Erythroblast (primary cell): ENCODE measurements around the gene BSPRY.

Experiments
- DNase-seq, 2 experiments: peaks; one replicate each; lab custom pipeline; 2025; lab: John Stamatoyannopoulos, UW
- GATA1 ChIP-seq: IDR thresholded peaks from 2 replicates; pipeline ENCODE4 v1.6.1; 2011; ENCODE audit warnings: low read depth, mild to moderate bottlenecking, control low read depth, low read length, moderate library complexity
- POLR2A ChIP-seq: IDR thresholded peaks from 2 replicates; pipeline ENCODE4 v1.6.1; 2011; ENCODE audit warnings: mild to moderate bottlenecking, low read length

Gene BSPRY

DNA sequence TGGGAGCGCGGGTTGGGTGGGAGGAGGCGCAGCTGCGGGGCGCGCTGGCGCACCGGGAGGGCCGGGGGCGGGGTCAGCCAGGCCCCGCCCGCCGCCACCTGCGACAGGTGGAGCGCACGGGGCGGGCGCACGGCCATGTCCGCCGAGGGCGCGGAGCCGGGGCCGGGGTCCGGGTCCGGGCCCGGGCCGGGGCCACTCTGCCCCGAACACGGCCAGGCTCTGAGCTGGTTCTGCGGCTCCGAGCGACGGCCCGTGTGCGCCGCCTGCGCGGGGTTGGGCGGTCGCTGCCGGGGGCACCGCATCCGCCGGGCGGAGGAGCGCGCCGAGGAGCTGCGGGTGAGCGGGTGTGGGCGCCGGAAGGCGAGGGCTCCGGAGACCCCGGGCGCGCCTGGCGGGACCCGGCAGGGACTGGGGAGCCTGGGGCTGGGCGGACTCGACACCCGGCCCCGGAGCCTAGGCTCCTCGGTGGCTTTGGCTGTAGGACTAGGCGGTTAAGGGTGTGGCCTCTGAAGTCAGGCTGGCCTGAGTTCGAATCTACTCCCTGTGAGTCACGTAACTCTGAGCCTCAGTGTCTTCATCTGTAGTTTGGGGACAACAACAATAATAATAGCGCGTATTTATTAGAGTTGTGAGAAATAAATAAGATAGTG lies at the start of gene BSPRY:
TSS of gene BSPRY (plus strand) at position 97 of the 650 bp plus-strand sequence. CDS start at position 136, 39 bp downstream.
- peak; percentile 75 to 81 for DNase-seq
- TF ChIP-seq GATA1 (no peak), POLR2A (peak; percentile 71)

DNA sequence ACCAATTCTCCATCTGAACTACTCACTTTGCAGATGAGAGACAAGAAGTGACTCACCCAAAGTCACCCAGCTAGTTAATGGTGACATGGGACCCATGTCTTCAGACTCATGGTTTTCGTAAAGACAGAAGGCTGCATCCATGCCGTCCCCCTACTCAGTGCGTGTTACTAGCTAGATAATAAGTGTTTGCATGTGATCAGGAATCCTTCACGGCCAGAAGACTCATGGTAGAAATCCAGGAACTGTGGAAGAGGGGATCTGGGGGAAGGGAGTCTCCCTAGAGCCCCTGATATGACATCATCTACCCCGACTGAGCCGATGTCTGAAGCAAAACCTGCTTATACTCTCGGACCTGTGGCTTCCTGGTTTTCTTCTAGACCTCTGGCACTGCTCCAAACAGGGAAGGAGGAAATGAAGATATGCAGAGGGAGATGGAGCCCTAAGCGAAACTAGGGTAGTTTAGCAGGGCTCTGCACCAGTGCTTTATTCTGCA lies 49.5 kb upstream of the BSPRY start:
- DNase-seq = peak in 1 of 2 experiments; percentile 26
- no peak for TF ChIP-seq POLR2A
- TF ChIP-seq GATA1 = no peak

DNA sequence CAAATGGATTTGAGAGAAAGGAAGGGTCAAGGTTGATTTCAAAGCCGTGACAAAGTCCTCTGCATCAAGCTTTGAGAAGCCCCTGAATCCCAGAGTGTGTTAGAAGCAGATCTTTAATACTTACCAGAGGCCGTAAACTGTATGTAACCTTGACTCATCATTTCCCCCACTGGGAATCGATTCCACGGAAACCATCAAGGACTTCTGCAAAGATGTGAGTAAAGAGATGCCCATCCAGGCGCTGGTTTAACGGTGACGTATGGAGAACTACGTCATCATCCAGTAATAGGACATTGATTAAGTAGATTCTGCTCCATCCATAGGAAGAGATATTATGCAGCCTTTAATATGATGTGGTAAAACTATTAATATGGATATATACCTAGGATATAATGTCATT lies 47.8 kb upstream of the BSPRY start:
- no peak for DNase-seq
- no peak for TF ChIP-seq GATA1
- no peak for TF ChIP-seq POLR2A

DNA sequence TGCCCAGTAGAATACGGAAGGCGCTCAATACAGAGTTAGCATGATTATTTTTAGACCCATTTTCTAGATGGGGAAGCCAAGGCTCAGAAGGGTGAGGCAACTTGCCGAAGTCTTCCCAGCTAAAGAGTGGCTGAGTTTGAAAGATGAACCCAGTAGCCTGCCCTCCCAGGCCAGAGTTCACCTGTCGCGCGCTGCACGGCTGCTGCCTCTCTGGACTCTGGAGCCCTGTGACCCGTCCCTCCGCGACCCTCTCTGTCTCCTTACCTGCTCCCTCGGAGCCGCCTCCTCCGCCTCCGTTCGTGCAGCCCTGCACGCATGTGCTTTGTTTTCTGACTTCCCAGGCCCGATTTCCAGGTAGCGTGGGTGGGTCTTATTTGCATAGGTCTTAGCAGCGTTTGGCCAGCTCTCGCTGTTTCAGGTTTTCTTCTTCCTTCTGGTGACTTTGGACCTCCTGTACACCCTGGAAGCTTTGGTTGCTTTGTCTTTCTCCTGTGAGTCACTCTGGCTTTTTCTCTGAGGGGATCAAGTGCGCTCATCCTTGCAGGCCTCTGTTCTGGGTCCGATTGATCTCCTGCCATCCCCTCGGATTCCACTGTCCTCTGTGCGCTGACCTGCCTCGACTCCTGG lies 46.4 kb upstream of the BSPRY start, which contains the start of gene RNF183:
TSS of gene RNF183 (minus strand) at position 585 of the 627 bp plus-strand sequence. CDS start 5,192 bp downstream, outside the sequence.
- TF ChIP-seq POLR2A (no peak), GATA1 (no peak)
- DNase-seq = no peak

DNA sequence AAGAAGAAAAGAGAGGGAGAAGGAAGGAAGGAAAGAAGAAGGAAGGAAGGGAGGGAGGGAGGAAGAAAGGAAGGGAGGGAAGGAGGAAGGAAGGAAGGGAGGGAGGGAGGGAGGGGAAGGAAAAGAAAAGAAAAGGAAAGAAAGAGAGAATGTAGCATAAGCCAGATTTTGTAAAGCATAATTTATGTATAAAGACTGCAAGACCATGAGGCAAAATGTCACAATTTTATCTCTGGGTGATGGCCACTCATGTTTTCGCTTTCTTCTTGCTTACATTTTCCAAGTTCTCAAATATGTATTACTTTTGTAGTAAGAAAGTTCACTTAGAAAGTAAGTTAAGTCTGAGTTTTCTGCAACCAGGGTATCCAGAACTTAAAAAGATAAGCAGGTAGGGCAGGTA lies 42.8 kb upstream of the BSPRY start:
- no peak for DNase-seq
- TF ChIP-seq GATA1 (no peak), POLR2A (no peak)

DNA sequence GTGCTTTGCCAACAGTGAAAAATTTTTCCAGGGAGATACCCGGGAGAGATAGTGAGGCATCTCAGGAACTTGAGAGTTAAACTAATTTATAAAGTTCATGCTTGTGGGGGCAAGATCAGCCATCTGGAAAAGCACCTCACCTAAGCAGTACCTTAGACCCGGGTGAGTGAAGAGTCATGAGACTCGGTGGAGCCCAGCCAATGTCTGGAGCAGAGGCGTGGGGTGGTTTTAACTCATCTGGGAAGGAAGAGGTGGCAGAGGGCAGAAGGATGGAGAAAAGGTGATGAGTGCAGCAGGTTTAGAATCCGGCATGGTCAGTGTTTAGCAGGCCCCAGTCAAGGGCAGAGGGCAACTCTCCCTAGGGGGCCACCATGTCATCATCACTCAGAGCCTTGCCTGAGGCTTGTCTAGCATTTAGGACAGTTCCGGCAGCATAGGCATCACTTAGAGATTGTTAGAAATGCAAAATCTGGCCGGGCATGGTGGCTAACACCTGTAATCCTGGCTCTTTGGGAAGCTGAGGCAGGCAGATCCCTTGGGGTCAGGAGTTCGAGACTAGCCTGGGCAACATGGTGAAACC lies 41.9 kb upstream of the BSPRY start:
- DNase-seq = no peak
- TF ChIP-seq GATA1 (no peak), POLR2A (no peak)

DNA sequence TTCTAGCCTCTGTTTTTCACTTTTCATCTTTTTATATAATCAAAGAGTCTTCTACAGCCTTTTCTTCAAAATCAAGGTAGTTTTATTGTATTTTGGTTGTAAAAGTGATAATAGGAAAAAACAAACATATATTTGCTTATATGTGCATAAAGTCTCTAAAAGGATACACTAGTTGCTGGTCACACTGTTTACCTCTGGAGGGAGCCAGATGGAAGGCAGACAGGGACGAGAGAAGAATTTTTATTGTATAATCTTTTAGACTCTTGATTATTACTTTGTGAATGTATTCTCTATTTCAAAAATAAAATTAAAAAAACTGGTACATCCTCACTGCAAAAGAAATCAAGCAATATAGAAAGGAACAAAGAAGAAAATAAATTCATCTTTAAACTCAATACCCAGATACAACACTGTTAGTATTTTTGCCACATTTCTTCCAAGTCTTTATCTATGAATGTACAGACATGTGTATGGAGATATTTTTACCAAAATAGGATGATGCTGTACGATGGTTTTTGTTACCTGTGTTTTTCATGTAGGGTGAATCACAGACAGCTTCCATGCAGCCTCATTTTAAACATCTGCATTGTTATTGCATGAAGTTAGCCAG lies 40.0 kb upstream of the BSPRY start:
- TF ChIP-seq POLR2A (no peak), GATA1 (no peak)
- DNase-seq = peak; percentile 61 to 76

DNA sequence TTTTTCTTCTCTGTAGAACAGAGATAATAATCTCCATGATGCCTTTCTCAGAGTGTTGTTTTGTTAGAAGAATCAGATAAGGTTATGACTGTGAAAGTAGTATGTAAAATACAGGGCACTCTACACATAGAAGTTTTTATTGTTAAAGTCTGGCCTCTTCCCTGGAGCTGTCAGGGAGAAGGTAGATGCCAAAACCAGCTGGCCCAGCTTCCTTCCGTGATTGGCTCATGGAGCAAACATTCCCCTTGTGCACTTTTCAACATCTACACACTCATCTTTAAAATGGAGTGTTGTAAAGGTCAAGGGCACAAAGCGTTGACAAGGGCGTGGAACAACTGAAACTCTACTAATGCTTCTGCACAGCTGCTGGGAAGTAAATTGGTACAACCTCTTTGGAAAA lies 38.8 kb upstream of the BSPRY start:
- TF ChIP-seq GATA1 (no peak), POLR2A (no peak)
- no peak for DNase-seq

DNA sequence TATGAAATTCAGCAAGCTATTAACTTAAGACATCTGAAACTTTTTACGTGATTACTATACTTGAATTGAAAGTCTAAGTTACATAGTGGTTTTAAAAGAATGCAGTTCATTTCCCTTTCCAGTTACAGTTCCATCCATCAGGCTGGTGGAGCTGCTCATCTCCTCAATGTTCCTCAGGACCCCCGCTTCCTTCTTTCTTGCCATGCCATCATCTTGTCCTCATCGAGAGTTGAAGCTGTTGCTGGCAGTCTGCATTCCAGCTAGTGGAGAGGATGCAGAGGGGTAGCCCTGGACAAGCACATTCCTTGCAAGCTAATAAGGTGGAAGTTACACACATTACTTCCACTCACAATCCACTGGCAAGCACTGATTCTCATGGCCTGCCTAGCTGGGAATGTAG lies 37.4 kb upstream of the BSPRY start:
- DNase-seq = no peak
- no peak for TF ChIP-seq GATA1
- no peak for TF ChIP-seq POLR2A

DNA sequence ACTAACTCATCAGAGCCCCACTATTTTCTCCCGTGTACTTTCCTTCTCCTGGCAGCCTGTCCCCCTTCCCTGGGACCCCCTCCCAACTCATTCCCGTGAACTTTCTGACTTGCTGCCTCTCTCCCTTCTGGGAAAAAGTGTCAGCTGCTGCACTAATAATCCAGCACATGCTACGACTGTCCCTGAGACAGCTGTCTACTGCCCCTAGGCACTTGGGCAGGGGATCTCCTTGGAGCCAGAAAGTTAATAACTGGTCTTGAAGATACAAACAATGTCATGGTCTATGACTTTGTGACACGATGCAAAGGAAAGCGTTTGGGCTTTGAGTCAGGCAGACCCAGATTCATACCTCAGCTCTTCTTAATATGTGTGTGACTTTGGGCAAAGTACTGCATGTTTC lies 36.1 kb upstream of the BSPRY start:
- TF ChIP-seq POLR2A (no peak), GATA1 (no peak)
- DNase-seq = no peak

DNA sequence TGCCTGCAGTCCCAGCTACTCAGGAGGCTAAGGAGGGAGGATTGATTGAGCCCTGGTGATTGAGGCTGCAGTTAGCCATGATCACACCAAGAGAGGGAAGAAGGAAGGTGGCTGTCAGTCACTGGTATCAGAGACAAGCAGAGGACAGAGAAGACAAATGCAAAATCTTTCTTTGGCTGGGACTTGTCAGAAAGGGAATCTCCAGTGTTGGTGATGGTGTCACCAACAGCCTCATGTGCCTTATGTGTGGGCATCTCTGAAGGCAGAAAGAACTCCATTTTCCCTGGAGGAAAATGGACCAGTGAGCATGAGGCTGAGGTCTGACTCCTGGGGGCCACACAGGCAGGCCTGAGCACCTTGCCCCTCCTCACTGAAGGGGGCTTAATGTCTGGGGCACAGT lies 34.1 kb upstream of the BSPRY start:
- TF ChIP-seq POLR2A (no peak), GATA1 (no peak)
- no peak for DNase-seq

DNA sequence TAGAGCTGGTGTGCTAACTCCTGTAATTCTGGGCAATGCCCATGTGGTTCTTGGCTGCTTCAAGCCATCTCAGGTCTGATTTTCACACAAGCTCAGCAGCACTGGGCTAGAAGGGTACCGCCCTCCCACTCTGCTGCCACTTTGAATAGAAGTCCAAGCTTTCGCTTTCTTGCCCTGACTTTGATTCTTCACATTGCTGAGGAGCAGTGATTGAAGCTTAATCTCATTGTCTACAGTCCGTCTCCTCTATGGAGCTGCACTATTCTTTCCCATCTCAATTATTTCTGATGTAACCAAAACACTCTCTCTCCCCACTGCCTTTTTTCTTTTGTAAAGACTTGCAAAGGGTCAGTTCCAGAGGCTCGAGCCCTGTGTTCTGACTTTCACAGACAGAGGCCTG lies 33.3 kb upstream of the BSPRY start:
- DNase-seq = no peak
- TF ChIP-seq POLR2A (no peak), GATA1 (no peak)

DNA sequence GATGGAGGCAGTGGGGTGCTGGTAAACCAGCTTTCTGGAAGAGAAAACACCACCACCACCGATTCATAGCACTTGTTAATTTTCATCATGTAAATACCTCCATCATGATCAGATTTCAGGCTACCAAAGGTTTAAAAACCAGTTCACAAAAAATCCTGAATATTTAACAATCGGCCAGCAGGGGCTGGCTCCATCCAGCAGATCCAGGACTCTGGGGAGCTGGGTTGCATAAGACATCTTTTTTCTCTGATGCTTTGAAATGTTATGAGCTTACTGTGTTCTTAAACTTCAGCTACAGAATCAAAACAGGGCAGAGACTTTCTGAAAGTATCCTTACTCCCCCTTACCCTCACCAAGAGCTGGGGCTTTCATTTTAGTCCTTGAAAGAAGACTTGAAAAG lies 31.6 kb upstream of the BSPRY start:
- no peak for TF ChIP-seq POLR2A
- no peak for DNase-seq

DNA sequence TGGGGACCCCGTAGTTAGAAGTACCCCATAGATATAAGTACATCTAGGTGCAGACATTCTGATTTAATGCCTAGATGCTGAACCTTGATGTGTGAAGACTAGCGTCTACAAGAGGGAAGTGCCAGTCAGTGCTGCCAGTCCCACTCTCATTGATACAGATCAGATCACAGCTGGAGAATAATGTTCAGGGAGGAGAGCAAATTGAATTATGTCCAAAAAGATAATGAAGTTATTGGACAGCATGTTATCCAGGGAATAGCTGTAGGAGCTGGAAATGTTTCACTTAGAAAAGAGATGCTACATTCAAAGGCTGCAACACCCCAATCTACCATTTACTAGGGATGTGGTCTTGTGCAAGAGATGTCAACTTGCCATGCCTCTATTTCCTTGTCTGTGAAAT lies 30.3 kb upstream of the BSPRY start:
- DNase-seq = no peak
- TF ChIP-seq GATA1 = no peak
